ENCODE measurements around the gene NEDD8.

DNA sequence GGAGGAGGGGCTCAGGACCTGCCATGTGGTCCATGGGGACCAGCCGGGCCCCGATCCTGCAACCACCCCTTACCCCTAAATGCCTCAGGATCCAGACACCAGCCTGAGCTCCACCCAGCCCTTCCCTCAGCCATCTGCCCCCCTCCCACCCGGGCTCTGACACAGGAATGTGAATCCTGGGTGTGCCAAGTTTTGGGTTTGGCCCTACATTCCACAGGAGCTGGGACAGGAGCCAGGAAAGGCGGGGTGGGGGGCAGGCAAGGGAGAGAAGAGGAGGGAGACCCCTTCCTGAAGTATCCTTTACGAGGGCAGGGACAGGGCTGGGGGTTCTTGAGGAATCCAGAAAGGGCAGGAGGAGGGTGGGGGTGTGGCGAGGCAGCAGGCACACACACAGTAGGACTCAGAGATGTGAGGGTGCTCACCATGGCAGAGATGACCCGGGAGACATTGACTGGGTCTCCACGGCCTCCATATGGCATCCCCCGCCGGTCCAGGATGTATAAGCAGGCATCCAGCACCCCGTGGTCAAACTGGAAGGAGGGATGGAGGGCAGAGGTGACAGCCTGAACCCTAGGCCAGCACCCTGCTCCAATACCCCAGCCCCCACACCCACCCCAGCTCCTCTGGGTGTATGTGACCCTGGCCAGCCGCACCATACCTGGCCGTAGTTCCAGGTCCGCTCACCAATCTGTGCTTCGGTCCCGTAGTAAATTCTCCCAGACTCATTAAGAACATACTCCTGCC lies 27.3 kb upstream of the NEDD8 start:
- TF ChIP-seq, protein P1, sequence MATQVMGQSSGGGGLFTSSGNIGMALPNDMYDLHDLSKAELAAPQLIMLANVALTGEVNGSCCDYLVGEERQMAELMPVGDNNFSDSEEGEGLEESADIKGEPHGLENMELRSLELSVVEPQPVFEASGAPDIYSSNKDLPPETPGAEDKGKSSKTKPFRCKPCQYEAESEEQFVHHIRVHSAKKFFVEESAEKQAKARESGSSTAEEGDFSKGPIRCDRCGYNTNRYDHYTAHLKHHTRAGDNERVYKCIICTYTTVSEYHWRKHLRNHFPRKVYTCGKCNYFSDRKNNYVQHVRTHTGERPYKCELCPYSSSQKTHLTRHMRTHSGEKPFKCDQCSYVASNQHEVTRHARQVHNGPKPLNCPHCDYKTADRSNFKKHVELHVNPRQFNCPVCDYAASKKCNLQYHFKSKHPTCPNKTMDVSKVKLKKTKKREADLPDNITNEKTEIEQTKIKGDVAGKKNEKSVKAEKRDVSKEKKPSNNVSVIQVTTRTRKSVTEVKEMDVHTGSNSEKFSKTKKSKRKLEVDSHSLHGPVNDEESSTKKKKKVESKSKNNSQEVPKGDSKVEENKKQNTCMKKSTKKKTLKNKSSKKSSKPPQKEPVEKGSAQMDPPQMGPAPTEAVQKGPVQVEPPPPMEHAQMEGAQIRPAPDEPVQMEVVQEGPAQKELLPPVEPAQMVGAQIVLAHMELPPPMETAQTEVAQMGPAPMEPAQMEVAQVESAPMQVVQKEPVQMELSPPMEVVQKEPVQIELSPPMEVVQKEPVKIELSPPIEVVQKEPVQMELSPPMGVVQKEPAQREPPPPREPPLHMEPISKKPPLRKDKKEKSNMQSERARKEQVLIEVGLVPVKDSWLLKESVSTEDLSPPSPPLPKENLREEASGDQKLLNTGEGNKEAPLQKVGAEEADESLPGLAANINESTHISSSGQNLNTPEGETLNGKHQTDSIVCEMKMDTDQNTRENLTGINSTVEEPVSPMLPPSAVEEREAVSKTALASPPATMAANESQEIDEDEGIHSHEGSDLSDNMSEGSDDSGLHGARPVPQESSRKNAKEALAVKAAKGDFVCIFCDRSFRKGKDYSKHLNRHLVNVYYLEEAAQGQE (IDR thresholded peaks at IDR 0.05; ENCODE audit: low read depth) = no peak
- TF ChIP-seq TAF1 (IDR thresholded peaks at IDR 0.05; ENCODE audit: low read depth) (no peak), RAD21 (IDR thresholded peaks at IDR 0.05; ENCODE audit: low read depth) (no peak), EP300 (IDR thresholded peaks at IDR 0.05; ENCODE audit: borderline replicate concordance) (no peak), YY1 (IDR thresholded peaks at IDR 0.05; ENCODE audit: low read depth) (no peak), TEAD4 (IDR thresholded peaks at IDR 0.05) (peak; percentile 89), CEBPB (IDR thresholded peaks at IDR 0.05) (no peak), CREB1 (IDR thresholded peaks at IDR 0.05; ENCODE audit: low read depth) (no peak), ZBTB7A (IDR thresholded peaks at IDR 0.05; ENCODE audit: low read depth) (peak; percentile 93), NFIC (IDR thresholded peaks at IDR 0.05) (peak; percentile 80)
- TF ChIP-seq, protein P2, sequence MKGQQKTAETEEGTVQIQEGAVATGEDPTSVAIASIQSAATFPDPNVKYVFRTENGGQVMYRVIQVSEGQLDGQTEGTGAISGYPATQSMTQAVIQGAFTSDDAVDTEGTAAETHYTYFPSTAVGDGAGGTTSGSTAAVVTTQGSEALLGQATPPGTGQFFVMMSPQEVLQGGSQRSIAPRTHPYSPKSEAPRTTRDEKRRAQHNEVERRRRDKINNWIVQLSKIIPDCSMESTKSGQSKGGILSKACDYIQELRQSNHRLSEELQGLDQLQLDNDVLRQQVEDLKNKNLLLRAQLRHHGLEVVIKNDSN (IDR thresholded peaks at IDR 0.05) = no peak

Measured in Ishikawa (cell line).